ENCODE data around the gene CACNA1B.
"Not testable (repeated sequence)": the region's sequence is repeated elsewhere in the genome, so short reads cannot be mapped to it uniquely, and the experiment has no call there.

Gene CACNA1B

GRCh38 chr9:138155788-138156187 lies 278.2 kb downstream of the CACNA1B start:
- not testable (repeated sequence) for ATAC-seq (replicated peaks); DNase-seq; H3K4me3 Mint-ChIP-seq; H3K9me3 Mint-ChIP-seq; H3K27ac Mint-ChIP-seq; H3K36me3 Mint-ChIP-seq (ENCODE audit: insufficient read depth); H3K4me1 Mint-ChIP-seq (ENCODE audit: low read depth in 2 of 2)
- H3K27me3 Mint-ChIP-seq: peaks cover 27 to 42% of the 10 kb centered on the region in 2 donors

DNA sequence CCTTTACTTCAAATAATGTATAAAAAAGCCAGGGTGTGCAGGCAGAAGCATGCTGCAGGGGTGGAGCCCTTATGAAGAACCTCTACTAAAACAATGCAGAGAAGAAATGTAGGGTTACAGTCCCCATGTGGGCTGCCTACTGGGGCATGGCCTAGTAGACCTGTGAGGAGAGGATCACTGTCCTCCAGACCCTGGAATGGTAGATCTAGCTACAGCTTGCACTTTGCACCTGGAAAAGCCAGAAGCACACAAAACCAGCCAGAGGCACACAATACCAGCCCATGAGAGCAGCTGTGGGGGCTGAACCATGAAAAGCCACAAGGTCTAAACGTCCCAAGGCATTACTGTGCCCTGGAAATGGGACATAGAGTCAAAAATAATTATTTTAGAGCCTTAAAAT lies 289.2 kb downstream of the CACNA1B start:
- DNase-seq; H3K4me3 Mint-ChIP-seq; ATAC-seq (replicated peaks); H3K4me1 Mint-ChIP-seq (ENCODE audit: low read depth in 2 of 2); H3K9me3 Mint-ChIP-seq; H3K27ac Mint-ChIP-seq; H3K36me3 Mint-ChIP-seq (ENCODE audit: insufficient read depth): not testable (repeated sequence)
- peaks cover 0 to 11% of the 10 kb centered on the region in 2 donors for H3K27me3 Mint-ChIP-seq
